ENCODE data around the gene MRPS35.

- TF ChIP-seq CTCF (IDR thresholded peaks at IDR 0.05) (no peak), EZH2 (IDR thresholded peaks at IDR 0.05; ENCODE audit: borderline replicate concordance, insufficient read depth, low read depth, low read length, poor library complexity, severe bottlenecking) (no peak)
These were observed 92.3 kb downstream of the MRPS35 start for GRCh38 chr12:27802936-27803335.
